ENCODE data around the gene CAMKK2.
"Not testable (repeated sequence)": the region's sequence is repeated elsewhere in the genome, so short reads cannot be mapped to it uniquely, and the experiment has no call there.

Gene CAMKK2

DNA sequence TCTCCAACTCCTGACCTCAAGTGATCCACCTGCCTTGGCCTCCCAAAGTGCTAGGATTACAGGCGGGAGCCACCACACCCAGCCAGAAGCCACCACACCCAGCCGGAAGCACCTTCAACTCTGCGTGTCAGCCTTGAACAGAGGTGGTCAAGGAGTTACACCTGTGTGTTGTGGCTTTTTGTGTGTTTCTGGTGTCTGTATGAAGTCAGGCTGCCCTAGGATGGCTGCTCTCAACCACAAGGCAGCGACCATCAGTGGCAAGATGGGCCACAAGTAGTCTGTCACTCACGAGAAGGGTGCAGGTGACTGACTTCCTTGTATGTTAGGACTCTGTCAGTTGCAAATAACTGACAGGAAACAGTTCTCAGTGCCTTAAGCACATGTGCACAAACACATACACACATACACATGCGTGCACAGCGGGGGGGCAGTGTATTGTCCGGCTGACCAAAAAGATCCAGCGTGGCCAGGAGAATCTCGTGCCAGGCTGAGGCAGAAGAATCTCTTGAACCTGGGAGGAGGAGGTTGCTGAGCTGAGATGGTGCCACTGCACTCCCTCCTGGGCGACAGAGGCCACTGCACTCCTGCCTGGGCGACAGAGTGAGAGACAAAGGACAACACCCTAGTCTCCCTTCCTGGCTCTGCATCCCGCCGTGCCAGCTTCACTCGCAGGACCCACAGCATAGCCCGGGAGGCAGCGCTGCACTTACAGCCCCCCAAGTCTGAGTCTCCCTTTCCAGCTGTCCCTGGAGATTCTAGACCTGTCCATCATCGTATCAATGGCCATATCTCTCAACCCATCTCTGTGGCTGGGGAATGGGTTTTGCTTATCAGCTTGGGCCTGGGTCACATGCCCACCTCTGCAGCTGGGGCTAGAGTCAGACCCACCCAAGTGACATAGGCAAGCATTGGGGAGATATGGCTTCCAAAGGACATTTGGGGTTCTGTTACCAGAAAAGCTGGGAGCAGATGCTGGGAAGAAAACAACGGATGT lies 72.9 kb downstream of the CAMKK2 start:
- no peak for DNase-seq (ENCODE audit: low read depth)

DNA sequence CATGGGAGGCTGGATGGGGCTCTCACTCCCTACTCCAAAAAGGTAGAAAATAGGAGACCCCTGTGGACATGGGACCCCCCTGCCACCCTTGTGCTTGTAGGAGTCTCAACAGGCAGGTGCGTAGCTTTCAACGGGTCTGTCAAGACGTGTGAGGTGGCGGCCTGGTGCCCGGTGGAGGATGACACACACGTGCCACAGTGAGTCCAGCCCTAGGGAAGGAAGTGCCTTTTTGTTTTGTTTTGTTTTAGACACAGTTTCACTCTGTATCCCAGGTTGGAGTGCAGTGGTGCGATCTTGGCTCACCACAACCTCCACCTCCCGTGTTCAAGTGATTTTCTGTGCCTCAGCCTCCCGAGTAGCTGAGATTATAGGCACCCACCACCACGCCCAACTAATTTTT lies 73.7 kb downstream of the CAMKK2 start:
- no peak for DNase-seq (ENCODE audit: low read depth)

DNA sequence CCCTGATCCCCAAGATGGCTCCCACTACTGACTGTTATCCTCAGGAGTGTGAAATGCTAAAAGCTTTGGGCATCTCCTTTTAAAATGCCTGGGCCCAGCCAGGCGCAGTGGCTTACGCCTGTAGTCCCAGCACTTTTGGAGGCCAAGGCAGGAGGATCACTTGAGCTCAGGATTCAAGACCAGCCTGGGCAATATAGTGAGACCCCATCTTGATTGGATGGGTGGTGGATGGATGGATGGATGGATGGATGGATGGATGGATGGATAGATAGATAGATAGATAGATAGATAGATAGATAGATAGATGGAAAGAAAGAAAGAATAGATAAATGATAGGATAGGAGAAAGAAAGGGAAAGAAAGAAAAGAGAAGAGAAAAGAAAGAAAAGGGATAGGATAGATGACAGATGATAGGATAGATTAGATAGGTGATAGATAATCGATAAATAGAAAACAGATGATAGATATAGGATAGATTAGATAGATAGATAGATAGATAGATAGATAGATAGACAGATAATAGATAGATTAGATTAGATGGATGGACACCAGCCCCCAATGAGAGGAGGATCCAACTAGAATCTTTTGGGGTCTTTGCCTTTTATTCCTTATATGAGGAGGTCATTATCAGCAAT lies 77.0 kb downstream of the CAMKK2 start:
- DNase-seq (ENCODE audit: low read depth) = no peak

DNA sequence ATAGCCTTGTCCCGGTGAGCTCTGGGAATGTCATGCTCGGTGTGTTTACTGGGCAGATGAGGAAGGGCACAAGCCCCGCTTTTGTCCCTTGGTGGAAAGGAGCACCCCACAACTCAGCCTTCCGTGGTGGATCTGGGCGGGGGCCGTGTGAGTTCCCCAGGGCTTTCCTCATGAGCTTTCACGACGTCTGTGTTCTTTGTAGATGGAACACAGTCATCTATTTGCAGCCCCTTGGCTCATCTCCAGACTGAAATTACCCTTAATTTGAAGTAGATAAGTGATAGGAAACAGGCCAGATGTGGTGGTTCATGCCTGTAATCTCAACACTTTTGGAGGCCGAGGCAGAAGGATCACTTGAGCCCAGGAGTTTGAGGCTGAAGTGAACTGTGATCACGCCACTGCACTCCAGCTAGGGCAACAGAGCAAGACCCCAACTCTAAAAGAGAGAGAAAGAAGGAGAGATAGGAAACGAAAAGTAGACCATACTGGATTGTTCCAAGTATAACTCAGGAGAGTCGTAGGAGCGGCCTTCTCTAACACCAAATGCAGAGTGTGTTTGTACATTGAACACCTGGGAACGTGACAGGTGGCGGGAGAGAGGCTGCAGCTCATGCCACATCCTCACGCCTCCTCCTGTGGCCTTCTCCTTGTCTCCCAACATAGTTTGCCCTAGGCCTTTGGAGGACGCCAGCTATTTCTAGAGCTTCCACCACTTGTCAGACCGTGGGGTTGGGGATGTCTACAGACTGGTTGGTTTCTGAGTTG lies 77.7 kb downstream of the CAMKK2 start:
- no peak for DNase-seq (ENCODE audit: low read depth)

DNA sequence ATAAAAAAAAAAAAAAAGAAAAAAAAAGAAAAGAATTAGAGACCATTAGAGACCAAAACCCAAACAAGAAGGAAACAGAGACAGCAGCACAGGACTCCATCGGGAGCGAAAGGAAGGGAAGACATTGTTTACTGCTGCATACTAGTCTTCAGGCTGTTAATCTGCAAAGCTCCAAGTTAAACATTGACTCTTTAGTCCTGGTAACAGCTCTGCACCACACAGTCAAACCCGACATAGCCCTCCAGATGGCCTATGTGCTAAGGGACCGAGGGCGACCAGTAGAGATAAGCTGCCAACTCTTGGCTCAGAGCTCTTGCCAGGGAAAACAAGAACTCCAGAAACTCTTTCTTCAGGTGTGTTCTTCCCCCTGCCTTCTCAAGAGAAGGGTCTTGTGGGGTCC lies 78.7 kb downstream of the CAMKK2 start:
- no peak for DNase-seq (ENCODE audit: low read depth)

DNA sequence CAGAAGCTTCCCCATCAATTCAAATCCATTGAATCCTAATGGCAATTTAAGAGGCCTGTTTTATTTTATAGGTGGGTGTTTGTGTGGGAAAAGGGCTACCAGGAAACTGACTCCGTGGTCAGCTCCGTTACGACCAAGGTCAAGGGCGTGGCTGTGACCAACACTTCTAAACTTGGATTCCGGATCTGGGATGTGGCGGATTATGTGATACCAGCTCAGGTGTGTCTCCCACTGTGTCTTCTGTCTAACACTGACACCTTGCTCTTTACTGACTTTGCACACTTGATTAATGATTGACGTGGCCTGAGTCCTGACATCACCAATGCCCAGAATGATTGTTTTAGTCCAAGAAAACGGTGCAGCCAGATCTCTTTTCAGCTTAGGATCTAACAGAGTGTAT lies 79.4 kb downstream of the CAMKK2 start:
- no peak for DNase-seq (ENCODE audit: low read depth)

DNA sequence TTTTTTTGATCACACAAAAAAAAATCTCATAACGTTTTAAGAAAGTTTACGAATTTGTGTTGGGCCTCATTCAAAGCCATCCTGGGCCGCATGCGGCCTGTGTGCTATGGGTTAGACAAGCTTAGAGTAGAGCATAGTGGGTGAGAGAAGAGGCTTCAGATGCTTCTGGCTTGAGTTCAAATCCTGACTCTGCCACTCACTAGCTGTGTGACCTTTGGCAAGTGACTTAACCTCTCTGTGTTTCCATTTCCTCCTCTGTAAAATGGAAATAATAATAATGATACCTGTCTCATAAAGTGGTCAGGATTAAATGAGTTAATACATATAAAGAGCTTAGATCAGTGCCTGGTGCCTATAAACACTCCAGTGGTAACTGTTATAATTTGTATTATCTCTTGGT lies 80.4 kb downstream of the CAMKK2 start:
- no peak for DNase-seq (ENCODE audit: low read depth)

DNA sequence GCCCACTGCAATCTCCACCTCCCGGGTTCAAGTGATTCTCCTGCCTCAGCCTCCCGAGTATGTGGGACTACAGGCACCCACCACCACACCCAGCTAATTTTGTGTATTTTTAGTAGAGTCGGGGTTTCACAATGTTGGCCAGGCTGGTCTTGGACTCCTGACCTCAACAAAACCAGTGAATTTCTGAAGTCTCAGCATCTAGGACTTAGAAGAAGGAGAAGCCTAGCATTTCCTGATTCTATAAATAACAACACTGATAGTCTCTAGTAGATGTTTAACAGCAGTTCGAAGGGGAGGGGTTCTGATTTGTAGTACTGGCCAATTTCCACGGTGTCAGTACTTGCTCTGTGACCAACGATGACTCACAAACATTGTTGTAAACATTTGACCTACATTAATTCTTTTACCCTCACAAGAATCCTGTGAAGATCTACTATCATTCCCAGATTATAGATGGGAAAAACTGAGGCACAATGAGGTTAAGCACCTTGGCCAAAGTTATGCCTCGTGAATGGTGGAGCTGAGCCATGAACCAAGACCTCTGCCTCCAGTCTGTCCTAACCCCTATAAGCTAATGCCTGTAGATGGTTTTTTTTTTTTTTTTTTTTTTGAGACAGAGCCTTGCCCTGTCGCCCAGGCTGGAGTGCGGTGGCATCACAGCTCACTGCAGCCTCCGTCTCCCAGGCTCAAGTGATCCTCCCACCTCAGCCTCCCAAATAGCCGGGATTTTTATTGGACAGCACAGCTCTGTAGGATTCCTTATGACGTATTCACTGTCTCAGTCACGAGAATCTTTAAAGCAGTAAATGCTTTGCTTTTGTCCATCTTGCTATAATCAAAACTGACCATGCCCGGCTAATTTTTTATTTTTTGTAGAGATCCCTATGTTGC lies 81.4 kb downstream of the CAMKK2 start:
- DNase-seq (ENCODE audit: low read depth) = no peak

DNA sequence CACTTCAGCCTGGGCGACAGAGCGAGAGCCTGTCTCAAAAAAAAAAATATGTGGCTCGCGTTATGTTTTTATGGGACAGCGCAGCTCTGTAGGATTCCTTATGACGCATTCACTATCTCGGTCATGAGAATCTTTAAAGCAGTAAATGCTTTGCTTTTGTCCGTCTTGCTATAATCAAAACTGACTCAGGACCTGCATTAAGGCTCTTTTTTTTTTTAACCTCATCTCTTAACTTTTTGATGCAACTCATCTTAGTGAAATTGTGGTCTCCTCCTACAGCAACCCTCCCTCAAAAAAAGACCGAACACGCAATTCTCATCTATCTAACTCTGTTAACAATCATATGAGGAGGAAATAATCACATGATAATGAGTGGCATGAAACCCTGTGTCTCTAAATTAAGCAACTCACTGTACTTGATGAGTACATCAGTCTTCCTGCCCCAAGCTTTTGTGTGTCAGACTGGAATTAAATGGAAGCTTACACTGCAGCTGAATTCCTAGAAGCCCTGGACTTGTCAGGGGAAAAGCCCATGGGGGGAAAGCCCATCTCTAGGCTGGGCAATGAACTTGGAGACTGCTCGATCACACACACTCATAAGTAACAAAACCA lies 82.2 kb downstream of the CAMKK2 start:
- no peak for DNase-seq (ENCODE audit: low read depth)

DNA sequence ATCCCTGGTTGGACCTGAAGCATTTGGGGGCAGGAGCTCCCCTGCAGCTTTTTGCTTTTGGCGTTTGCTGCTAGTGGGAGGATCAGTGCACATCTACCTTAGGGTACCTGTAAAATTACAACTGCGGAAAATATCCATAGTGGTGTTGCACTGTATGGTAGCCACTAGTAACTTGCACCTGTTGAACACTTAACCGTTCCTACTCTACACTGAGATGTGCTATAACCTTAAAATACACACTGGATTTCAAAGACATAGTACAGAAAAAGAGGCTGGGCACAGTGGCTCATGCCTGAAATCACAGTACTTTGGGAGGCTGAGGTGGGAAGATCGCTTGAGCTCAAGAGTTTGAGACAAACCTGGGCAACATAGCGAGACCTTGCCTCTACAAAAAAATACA lies 83.6 kb downstream of the CAMKK2 start:
- no peak for DNase-seq (ENCODE audit: low read depth)

DNA sequence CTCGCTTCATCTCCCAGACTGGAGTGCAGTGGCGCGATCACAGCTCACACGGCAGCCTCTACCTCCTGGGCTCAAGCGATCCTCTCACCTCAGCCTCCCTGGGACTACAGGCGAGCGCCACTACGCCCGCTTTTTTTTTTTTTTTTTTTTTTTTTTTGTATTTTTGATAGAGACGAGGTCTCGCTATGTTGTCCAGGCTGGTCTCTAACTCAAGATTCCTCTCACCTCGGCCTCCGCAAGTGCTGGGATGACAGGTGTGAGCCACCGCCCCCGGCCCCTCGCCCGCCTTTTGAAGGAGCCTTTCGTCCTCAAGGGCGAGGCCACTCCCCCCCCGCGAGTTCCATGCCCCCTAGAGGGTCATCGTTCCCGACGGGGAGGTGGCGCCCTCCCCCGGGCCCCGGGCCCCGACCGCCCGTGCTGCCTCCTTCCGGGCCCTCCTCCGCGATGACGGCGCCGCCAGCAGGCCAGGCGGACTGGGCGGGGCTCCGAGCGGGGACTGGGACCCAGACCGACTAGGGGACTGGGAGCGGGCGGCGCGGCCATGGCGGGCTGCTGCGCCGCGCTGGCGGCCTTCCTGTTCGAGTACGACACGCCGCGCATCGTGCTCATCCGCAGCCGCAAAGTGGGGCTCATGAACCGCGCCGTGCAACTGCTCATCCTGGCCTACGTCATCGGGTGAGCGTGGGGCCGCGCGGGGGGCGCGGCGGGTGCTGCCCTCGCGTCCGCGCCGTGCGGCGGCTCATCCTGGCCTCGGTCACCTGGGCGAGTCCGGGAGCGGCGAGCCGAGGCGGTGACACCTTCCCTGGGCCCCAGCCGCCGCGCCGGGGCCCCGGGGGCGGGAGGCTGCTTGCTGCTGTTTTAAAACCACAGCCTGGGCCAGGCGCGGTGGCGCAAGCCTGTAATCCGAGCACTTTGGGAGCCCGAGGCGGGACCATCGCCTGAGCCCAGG lies 86.6 kb downstream of the CAMKK2 start, which contains the start of gene P2RX4:
Gene P2RX4 (plus strand): TSS at position 506 of the 949 bp plus-strand sequence. CDS start 36 bp downstream, at position 542.
- peak; percentile 66 for DNase-seq (ENCODE audit: low read depth)

DNA sequence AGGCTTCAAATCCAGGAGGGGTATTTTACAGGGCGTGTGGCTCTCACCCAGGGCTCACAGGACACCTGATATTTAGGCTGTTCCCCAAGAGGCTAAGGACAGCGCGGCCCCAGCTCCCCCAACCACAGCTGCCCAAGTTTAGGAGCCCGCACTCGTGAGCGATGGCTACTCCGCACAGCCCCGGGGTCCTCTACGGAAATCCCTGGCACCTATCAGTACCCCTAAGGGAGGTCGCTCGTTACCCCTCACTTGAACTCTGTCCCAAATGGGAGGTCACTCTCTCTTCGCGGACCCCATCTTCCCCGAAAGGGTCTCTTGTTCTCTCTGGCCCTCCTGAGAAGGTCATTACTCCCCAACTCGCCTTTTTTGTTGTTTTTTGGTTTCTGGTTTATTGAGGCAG lies 87.3 kb downstream of the CAMKK2 start:
- DNase-seq (ENCODE audit: low read depth) = no peak

DNA sequence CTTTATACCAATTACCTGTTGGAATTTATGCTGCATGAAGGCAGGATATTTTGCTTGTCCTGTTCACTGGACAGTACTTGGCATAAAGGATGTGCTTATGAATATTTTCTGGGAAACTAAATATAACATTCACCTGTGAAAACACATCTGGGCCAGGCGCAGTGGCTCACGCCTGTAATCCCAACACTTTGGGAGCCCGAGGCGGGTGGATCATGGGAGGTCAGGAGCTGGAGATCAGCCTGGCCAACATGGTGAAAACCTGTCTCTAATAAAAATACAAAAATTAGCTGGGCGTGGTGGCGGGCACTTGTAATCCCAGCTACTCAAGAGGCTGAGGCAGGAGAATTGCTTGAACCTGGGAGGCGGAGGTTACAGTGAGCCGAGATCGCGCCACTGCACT lies 87.9 kb downstream of the CAMKK2 start:
- DNase-seq (ENCODE audit: low read depth) = not testable (repeated sequence)

DNA sequence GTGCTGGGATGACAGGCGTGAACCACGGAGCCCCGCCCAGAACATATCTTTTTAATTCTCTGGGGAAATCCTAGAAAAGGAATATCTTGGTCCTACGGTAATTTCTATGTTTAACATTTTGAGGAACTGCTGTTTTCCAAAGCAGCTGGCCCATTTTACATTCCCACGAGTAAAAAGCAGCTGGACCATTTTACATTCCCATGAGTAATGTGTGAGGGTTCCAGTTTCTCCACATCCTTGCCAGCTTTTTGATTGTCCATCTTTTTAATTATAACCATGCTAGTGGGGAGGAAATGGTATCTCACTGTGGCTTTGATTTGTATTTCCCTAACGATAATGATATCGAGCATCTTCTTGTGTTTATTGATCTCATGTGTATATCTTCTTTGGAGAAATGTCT lies 91.0 kb downstream of the CAMKK2 start:
- no peak for DNase-seq (ENCODE audit: low read depth)

DNA sequence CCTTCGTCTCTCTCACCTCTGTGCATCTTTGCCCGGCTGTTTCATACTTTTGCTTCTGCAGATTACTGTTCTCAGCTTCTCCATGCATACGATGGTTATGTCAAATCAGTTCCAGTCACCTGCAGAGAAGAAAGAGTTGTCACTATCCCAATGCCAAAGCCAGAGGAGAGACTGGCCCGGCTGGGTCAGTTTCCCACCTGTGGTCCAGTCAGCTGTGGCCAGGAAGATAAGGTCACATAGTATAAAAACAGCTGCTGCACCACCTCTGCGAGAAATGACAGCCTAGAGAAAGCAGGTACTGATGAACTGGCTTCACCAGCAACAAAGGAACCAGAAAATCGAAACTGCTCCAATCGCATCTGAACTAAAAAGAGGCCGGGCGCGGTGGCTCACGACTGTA lies 93.0 kb downstream of the CAMKK2 start:
- DNase-seq (ENCODE audit: low read depth) = no peak

DNA sequence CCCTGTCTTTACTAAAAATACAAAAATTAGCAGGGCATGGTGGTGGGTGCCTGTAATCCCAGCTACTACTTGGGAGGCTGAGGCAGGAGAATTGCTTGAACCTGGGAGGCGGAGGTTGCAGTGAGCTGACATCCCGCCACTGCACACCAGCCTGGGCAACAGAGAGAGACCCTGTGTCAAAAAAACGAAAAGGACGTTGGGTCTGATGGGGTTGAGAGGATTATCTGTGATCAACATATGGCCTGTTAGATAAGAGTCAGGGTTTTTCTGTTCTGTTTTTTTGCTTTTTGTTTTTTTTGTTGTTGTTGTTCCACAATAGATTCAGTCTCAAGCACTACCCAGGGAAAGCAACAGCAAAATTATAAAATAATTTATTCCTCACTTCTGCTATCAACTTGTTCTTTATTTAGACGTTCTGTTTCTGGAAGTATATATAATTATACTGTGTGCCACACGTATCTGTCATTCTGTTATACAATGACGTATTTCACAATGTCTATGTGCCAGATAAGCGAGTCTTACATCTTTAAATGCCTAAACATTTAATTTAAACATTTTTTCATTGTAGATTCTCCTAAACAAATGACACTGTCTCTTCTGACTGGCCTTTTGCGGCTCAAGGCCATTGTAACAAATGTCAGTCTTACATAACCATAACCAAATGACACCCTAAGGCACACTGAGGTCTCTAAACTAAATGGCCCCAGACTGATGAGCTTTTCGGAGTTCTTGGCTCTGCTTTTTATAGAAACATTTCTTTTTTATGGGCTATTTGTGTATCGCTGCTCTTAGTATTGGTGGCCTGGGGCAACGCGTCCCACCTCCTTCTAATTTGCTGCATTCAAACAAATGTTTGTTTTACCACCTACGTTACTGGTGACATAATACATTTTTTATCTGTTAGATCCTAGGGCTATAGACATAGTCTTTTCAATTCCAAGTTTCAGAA lies 93.8 kb downstream of the CAMKK2 start:
- DNase-seq (ENCODE audit: low read depth) = no peak

DNA sequence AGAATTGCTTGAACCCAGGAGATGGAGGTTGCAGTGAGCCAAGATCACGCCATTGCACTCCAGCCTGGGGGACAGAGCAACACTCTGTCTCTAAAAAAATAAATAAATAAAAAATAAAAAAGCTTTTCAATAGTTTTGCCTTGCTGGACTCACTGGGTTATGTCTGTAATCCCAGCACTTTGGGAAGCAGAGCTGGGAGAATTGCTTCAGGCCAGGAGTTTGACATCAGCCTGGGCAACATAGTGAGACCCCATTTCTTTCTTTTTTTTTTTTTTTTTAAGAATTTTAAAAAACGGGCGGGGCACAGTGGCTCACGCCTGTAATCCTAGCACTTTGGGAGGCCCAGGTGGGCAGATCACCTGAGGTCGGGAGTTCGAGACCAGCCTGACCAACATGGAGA lies 95.4 kb downstream of the CAMKK2 start:
- DNase-seq (ENCODE audit: low read depth) = not testable (repeated sequence)

DNA sequence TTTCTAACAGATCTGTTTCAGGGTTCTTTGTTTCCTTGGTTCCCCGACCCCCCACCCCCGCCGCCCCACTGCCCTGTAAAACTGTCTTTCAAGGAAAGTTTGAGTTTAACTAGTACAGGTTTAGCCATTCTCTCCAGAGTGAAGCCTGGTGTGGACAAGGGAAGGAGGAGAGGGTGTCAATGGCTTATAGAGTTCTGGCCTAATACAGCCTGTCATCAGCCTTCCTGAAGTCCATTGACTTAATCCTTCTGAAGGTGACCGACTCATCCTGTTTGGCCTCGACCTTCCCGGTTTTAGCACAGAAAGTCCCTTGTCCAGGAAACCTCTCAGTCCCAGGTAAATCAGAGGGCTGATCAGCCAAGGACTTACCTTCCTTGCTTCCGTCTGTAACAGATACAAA lies 97.6 kb downstream of the CAMKK2 start:
- DNase-seq (ENCODE audit: low read depth) = no peak

DNA sequence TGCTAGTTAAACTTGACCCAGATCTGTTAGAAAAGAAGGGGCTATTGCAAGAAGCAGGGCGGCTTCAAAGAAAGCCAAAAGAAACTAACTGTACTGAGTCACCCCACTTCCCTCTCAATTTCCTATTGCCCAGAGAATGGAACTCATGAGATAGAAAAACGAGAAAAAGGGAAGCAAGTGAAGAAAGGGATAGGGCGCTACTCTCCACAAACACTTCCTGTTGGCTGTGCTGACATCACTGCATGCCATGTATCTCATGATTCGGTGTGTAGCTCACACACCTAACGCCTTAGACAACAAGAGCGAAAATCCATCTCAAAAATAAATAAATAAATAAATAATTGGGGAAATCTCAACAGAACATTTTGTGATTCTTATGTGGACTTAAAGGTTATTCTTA lies 99.6 kb downstream of the CAMKK2 start:
- DNase-seq (ENCODE audit: low read depth) = no peak
